Naive thymus-derived CD4-positive, alpha-beta T cell (primary cell): ENCODE measurements around the gene GABRA6. TPM values are rescaled to one million over a fixed set of nuclear protein-coding genes. Genes with fewer than 3 reads are reported as not detected.

Source experiments
- ATAC-seq: fragments of 150-1000 bp; cut with Tn5 transposase; 2 replicates; pipeline ENCODE4 v1.10.0; 2021; ENCODE audit warnings: mild to moderate bottlenecking, moderate library complexity
- CTCF ChIA-PET: fragments of 350-600 bp; sonication (Branson Sonifier 250); formaldehyde crosslinking; loops from one replicate; lab custom pipeline; 2021; ENCODE audit warnings: antibody characterized with exemption; lab: Charles Lee
- POLR2A ChIA-PET: fragments of 350-600 bp; sonication (Branson Sonifier 250); formaldehyde crosslinking; loops from one replicate; lab custom pipeline; 2021; ENCODE audit warnings: antibody characterized with exemption, inconsistent platforms; lab: Charles Lee
- DNase-seq, 9 donors: peaks; one replicate each; pipeline versions ENCODE4 v3.0.0 to v3.0.0-alpha.2; 2020 to 2022; ENCODE audit warnings: mixed read lengths in 1 of 9
- H3K27ac ChIP-seq: one replicate; pipeline ENCODE4 v1.7.0; 2013; ENCODE audit warnings: mild to moderate bottlenecking, low read depth, low read length, moderate library complexity
- H3K27me3 ChIP-seq, 2 donors: one replicate each; pipeline ENCODE4 v1.7.0; 2013; ENCODE audit warnings: low read length in 2 of 2, mild to moderate bottlenecking in 2 of 2, moderate library complexity in 2 of 2; ENCODE audit not compliant: control insufficient read depth in 2 of 2, insufficient read depth in 2 of 2
- H3K36me3 ChIP-seq, 3 experiments: 1 replicate in 2 of 3; 2 replicates in 1 of 3; pipeline ENCODE4 v1.7.0; 2013; ENCODE audit warnings: low read length in 3 of 3, mild to moderate bottlenecking in 3 of 3, moderate library complexity in 1 of 3; ENCODE audit not compliant: insufficient read depth in 3 of 3, control insufficient read depth in 2 of 3
- H3K4me1 ChIP-seq, 2 donors: one replicate each; pipeline ENCODE4 v1.7.0; 2013; ENCODE audit warnings: low read length in 2 of 2, mild to moderate bottlenecking in 2 of 2, moderate library complexity in 1 of 2; ENCODE audit not compliant: control insufficient read depth in 2 of 2, insufficient read depth in 2 of 2
- H3K4me3 ChIP-seq: 2 replicates; pipeline ENCODE4 v1.7.0; 2013; ENCODE audit warnings: mild to moderate bottlenecking, low read length
- H3K9me3 ChIP-seq, 3 experiments: 1 replicate in 2 of 3; 2 replicates in 1 of 3; pipeline ENCODE4 v1.7.0; 2013; ENCODE audit warnings: low read length in 3 of 3; ENCODE audit not compliant: control insufficient read depth in 2 of 3
- H3K27ac Mint-ChIP-seq, 9 donors: one replicate each; pipeline ENCODE4 v1.8.0; 2020 to 2022; ENCODE audit warnings: mixed read lengths in 9 of 9, mild to moderate bottlenecking in 8 of 9, moderate library complexity in 5 of 9, inconsistent platforms in 2 of 9
- H3K27me3 Mint-ChIP-seq, 5 donors: one replicate each; pipeline ENCODE4 v1.8.0; 2021 to 2022; ENCODE audit warnings: mixed read lengths in 5 of 5, mild to moderate bottlenecking in 1 of 5
- H3K36me3 Mint-ChIP-seq, 5 donors: one replicate each; pipeline ENCODE4 v1.8.0; 2020 to 2022; ENCODE audit warnings: mixed read lengths in 5 of 5, mild to moderate bottlenecking in 3 of 5, inconsistent platforms in 1 of 5
- H3K4me1 Mint-ChIP-seq, 7 donors: one replicate each; pipeline ENCODE4 v1.8.0; 2020 to 2022; ENCODE audit warnings: mixed read lengths in 7 of 7, mild to moderate bottlenecking in 3 of 7, inconsistent platforms in 1 of 7
- H3K4me3 Mint-ChIP-seq, 10 donors: one replicate each; pipeline ENCODE4 v1.8.0; 2020 to 2022; ENCODE audit warnings: mild to moderate bottlenecking in 10 of 10, mixed read lengths in 10 of 10, moderate library complexity in 6 of 10, inconsistent platforms in 2 of 10
- H3K9me3 Mint-ChIP-seq, 11 donors: one replicate each; pipeline ENCODE4 v1.8.0; 2020 to 2022; ENCODE audit warnings: mixed read lengths in 11 of 11, mild to moderate bottlenecking in 4 of 11, inconsistent platforms in 1 of 11, moderate library complexity in 1 of 11
- intact Hi-C, 2 donors: fragments of 100-400 bp; cut with micrococcal nuclease; formaldehyde crosslinking; loops; one replicate each; pipeline ENCODE4 v1.15.1; 2023
- polyA plus RNA-seq, 2 donors: library from polyadenylated mRNA; unstranded; fragments of 300-500 nt; fragmentation: Illumina TruSeq; gene quantifications; one replicate each; pipeline ENCODE4 v1.2.3, GENCODE V29; 2021
- total RNA-seq, 6 experiments: library from RNA in 5 of 6; stranded (reverse) in 5 of 6; gene quantifications; 1 replicate in 5 of 6; 2 replicates in 1 of 6; pipeline ENCODE4 v1.2.3 and lab custom pipeline; 2021 to 2026

GABRA6 gene
- total and polyA plus RNA-seq, 7 experiments from 2014 or later, result not detected

DNA sequence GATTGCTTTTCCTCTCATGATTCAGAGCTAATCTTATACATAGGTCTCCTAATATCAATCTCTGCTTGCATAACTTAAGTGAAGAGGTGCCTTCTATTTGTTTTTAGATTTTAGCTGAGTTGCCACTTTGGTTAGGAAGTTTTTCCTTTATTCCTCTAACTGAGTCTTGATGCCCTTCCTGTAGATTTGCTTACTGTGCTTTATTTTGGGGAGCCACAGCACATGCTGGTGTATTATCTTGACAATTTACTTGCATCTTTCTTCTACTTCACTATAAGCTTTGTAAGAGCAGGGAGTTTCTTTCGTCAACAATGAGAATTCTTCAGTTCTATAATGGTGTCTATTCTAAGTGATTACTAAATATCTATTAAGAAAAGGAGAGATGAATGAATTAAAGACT, 54.9 kb downstream of the GABRA6 start:
- H3K9me3 Mint-ChIP-seq, result peaks cover 3 to 18% (median 7%) of the 10 kb centered on the region in 11 donors
- ATAC-seq (no peak), DNase-seq (no peak)
- Histone ChIP-seq H3K36me3 (no peaks in the 10 kb centered on the region), H3K4me1 (no peaks in the 10 kb centered on the region), H3K9me3 (no peaks in the 10 kb centered on the region), H3K27me3 (no peaks in the 10 kb centered on the region), H3K4me3 (no peak overlapping the region), H3K27ac (no peak overlapping the region)
- no peak overlapping the region for H3K27ac Mint-ChIP-seq
- CTCF ChIA-PET, result no interaction called here
- no peak overlapping the region for H3K4me3 Mint-ChIP-seq
- intact Hi-C loops, result no loop called here
- no peaks in the 10 kb centered on the region for H3K27me3 Mint-ChIP-seq
- H3K4me1 Mint-ChIP-seq, result no peaks in the 10 kb centered on the region
- H3K36me3 Mint-ChIP-seq, result no peaks in the 10 kb centered on the region
- POLR2A ChIA-PET, result no interaction called here

DNA sequence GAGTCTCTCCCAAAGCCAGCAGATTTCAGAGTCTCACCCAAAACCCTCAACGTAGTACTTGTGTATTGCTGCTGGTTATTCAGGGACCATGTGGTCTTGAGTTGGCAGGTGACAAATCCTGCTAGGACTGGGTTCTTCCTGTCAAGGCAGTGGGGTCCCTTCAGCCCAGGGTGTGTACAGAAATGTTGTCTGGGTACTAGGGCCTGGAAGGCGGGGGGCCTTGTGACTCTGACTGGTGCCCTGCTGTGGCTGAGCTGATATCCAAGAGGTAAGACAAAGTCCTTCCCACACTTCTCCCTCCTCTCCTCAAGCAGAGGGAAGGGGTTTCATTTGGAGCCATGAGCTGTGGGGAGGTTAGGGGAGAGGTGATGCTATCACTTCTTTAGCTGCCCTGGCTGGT, 58.8 kb downstream of the GABRA6 start:
- no peak for ATAC-seq

GRCh38 chr5:161745392-161745791, 59.9 kb downstream of the GABRA6 start:
- DNase-seq (no peak), ATAC-seq (no peak)
- H3K27ac ChIP-seq, result no peak overlapping the region
- no peaks in the 10 kb centered on the region for H3K36me3 ChIP-seq
- no peaks in the 10 kb centered on the region for H3K27me3 ChIP-seq
- CTCF ChIA-PET, result no interaction called here
- no peak overlapping the region for H3K4me3 ChIP-seq
- Mint-ChIP-seq H3K4me1 (no peaks in the 10 kb centered on the region), H3K27ac (no peak overlapping the region), H3K27me3 (no peaks in the 10 kb centered on the region), H3K36me3 (no peaks in the 10 kb centered on the region), H3K9me3 (peaks cover 3 to 16% (median 6%) of the 10 kb centered on the region in 11 donors), H3K4me3 (no peak overlapping the region)
- no peaks in the 10 kb centered on the region for H3K9me3 ChIP-seq
- intact Hi-C loops, result no loop called here
- H3K4me1 ChIP-seq, result no peaks in the 10 kb centered on the region
- POLR2A ChIA-PET, result no interaction called here

More for the DNA sequence above, 58.8 kb downstream of the GABRA6 start:
- Mint-ChIP-seq H3K36me3 (no peaks in the 10 kb centered on the region), H3K27ac (no peak overlapping the region), H3K9me3 (peaks cover 3 to 16% (median 8%) of the 10 kb centered on the region in 11 donors), H3K27me3 (no peaks in the 10 kb centered on the region), H3K4me1 (no peaks in the 10 kb centered on the region), H3K4me3 (no peak overlapping the region)
- Histone ChIP-seq H3K9me3 (no peaks in the 10 kb centered on the region), H3K4me3 (no peak overlapping the region), H3K27me3 (no peaks in the 10 kb centered on the region), H3K4me1 (no peaks in the 10 kb centered on the region), H3K36me3 (no peaks in the 10 kb centered on the region), H3K27ac (no peak overlapping the region)
- intact Hi-C loops, result no loop called here
- DNase-seq, result no peak
- ChIA-PET CTCF (no interaction called here), POLR2A (no interaction called here)

DNA sequence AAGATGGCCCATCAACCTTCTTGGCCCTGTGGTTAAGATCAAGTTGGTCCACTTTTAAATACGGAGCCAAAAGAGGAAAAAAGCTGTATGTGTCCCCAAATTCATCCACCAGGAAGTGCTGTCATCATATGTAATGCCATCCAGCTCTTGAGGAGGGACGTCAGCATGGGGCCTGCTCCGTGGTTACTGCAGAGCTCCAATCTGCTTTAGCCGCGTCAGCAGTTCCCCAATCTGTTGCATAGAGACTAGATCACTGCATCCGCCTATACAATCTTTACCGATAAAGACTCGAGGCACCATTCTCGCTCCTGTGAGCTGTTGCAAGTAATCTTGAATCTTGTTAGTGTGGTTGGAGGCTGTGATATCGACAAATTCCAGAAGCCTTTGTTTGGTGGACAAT, 65.7 kb downstream of the GABRA6 start:
- H3K9me3 ChIP-seq, result no peaks in the 10 kb centered on the region
- no peak for ATAC-seq
- intact Hi-C loops, result no loop called here

More for the DNA sequence above, 65.7 kb downstream of the GABRA6 start:
- Mint-ChIP-seq H3K27me3 (no peaks in the 10 kb centered on the region), H3K4me1 (no peaks in the 10 kb centered on the region), H3K27ac (no peak overlapping the region), H3K4me3 (no peak overlapping the region), H3K36me3 (no peaks in the 10 kb centered on the region), H3K9me3 (peaks cover 0 to 20% (median 9%) of the 10 kb centered on the region in 11 donors)
- Histone ChIP-seq H3K27me3 (no peaks in the 10 kb centered on the region), H3K27ac (no peak overlapping the region), H3K36me3 (no peaks in the 10 kb centered on the region), H3K4me1 (no peaks in the 10 kb centered on the region), H3K4me3 (no peak overlapping the region)
- POLR2A ChIA-PET, result no interaction called here
- CTCF ChIA-PET, result no interaction called here
- no peak for DNase-seq

Other genes with a start within 250 kb of the GABRA6 start
- not detected for gene GABRB2, start 139.0 kb upstream of the GABRA6 start, total RNA-seq
- gene GABRB2, start 139.0 kb upstream of the GABRA6 start, polyA plus RNA-seq, result not detected
- gene GABRA1, start 162.4 kb downstream of the GABRA6 start, total RNA-seq, result not detected
- gene GABRA1, start 162.4 kb downstream of the GABRA6 start, polyA plus RNA-seq, result not detected